Left ventricle myocardium superior (tissue), 1 donor: Measurements from ENCODE around the gene EBF3. TPM values are rescaled to one million over a fixed set of nuclear protein-coding genes. Genes with fewer than 3 reads are reported as not detected.
A peak's percentile ranks its signal among the peaks of the same experiment; 100 is the strongest.

Experiments
- ATAC-seq: fragments of 200-7000 bp; cut with Tn5 transposase; one replicate; pipeline ENCODE4 v1.9.1; 2020; ENCODE audit warnings: mild to moderate bottlenecking, moderate library complexity
- DNase-seq: peaks from one replicate; pipeline ENCODE4 v3.0.0-alpha.2; 2020
- intact Hi-C: fragments of 100-400 bp; cut with micrococcal nuclease; formaldehyde crosslinking; loops from one replicate; pipeline ENCODE4 v1.11.0; 2022
- total RNA-seq: library from RNA; stranded (reverse); fragmentation: NEBNext Ultra II Directional; extraction: Animal tissue kit (Norgen Biotek cat#: 25700); gene quantifications from one replicate; pipeline ENCODE4 v1.2.1, GENCODE V29; 2021
- donor health status: DM: no; HTN: yes; CAD: no; lungs with severe emphysema.

The EBF3 gene
- total RNA-seq, 1 donor from 2014 or later: 7.1 TPM

DNA sequence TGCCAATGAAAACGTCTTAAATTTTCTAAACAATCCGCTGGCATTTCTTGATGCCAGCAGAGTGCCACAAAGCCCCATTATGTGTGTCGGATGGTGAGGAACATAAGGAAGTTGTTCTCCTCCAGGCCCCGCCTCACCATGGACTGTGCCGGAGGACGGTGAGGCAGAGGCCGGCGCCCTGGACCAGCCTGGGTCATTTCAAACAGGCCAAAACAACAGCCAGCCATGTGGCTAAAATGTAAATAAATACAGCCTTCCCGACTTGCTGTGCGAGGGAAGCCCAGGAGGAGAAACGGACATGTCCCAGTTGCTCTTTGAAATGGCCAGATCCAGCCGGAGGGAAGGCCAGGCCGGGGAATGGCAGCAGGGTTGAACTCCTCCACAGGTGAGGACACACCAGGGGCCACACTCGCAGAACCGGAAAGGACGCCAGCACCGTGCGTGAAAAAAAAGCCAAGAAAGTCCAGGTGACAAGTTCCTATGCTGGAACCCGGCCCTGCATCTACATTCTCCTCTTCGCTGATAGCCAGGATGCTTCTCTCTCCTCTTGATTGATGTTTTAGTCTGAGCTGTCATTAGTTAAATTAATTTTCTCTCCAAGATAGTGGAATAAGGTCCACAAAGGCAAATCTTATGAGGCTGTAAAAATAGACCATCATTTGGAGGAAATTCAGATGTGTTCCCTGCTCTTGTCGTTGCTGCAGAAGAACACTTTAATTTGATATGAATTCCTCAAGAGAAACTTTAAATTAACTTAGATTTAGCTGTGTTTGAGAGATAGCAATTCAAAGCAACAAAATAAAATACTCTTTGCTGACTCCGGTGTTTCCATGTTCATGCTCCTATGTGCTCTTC, 64.6 kb downstream of the EBF3 start:
- peak; percentile 25 for ATAC-seq
- intact Hi-C loops: no loop called here
- DNase-seq: no peak

DNA sequence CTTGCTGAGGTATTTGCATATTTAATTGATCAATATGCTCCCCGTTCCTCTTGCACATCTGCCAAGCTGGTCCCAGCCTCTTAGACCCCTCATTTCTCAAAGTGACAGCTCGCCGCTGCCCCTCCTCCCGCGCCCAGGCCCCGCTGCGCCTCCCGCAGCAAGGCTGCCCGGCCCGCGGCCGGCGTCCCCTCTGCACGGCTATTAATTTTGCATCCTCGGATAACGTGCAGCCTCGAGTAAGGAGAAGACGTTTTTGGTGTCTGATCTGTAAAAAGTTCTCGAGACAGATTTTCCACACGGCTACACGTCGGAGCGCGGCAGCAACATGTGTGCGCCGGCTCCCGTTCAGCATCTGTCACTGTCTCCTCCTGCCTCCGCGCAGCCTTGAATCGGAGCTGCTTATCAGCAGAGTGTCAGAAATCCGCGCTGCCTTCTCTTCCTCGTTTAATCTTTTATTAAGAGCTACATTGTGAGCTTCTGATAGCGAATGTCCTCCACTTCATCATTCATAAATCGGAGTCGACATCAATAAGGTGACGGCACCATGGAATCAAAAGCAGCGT, 65.3 kb downstream of the EBF3 start:
- DNase-seq (no peak), ATAC-seq (no peak)
- intact Hi-C loops: no loop called here

DNA sequence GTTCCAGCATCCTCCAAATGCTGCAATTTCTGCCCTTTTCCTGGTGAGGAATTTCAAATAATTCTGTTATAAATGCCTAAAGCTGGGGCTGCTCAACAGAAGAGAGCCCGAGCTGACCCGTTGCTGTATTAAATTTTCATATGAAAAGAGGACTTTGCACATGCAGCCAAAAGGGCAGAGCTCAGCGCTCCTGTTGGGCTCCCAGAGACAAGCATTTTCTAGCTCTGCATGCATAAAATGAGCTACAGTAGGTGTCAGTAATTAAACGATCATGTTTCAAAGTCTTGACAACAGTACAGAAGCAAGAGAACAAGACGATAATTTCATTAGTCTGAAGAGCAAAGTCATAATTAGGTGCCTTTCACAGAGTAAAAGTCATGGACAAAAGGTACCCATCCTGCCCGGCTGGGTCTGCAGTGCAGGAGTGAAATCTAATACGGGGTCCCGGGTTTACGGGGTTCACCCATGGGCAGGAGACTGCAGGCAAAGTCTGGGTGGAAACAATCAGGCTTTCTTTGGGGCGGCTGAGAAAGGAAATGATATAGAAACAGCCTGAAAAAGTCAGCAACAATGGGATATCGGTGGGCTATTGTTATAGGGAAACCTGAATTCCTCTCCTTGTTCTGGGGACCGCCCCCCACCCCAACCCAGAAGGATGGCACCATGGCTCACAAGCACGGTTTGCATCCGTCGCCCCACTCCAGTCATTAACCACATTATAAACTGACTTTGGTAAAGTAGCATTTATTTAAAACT, 66.0 kb downstream of the EBF3 start:
- intact Hi-C loops: no loop called here
- ATAC-seq (no peak), DNase-seq (no peak)

DNA sequence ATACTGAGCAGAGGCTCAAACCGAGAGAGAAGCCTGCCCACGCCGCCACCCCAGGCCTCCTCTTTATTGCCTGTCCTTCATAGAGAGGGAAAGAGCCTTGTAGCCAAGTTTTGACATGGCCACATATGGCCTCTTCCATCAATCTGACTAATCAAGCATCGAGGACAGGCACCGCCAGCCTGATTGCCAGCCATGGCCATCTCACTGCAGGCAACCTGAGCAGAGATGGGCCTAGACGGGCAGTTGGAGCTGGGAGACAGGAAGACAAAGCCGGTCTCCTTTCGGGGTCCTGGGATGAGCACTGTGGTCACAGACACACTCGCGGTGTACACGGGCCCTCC, 67.2 kb downstream of the EBF3 start:
- intact Hi-C loops: no loop called here
- DNase-seq: no peak
- ATAC-seq: no peak

DNA sequence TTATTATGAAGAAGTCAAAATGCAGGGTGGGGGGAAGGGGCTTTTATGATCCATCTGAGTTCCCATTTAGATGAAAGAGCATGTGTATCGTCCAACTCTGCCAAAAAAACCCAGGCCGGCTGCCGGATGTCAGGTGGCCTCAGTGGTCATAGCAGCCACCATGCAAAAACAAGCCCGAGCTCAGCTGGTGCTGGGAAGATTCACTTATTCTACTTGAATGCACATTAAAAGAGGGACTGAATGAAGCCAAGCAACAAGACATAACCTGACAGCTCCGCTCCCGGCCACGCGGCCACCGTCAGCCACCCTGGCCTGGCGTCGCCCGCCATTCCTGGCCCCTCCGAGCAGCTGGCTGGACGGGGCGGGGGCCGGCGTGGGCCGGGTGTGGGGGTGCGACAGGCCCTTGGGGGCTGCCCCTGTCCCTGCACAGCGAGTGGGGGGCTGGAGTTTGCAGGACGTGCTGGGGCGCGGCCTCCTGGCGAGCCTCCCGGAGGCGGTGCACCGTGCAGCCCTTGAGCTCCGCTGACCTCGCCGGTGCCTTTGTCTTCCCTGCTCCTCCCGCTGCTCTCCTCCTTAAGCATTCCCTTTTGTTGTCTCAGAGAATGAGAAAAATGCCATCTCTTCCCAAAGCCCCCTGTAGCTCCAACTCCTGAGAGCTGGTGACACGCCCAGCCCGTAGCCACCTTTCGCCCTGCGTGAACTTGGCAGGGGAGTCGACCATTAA, 67.8 kb downstream of the EBF3 start:
- intact Hi-C loops: no loop called here
- no peak for ATAC-seq
- DNase-seq: no peak

DNA sequence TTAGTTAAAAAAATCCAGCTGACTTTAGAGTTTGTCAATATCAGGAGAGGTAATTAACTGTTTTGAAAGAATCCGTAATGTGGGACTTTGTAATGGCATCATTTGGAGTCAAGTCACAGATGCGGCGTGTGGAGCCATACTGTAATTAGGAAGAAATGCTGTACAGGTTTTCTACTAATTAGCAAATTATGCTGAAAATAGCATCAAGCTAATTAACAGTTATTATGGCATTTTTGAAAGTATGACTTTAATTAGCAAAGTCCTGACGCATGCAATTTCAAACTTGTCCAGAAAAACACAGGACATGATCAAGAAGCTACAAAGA, 68.3 kb downstream of the EBF3 start:
- intact Hi-C loops: no loop called here
- ATAC-seq (no peak), DNase-seq (no peak)

DNA sequence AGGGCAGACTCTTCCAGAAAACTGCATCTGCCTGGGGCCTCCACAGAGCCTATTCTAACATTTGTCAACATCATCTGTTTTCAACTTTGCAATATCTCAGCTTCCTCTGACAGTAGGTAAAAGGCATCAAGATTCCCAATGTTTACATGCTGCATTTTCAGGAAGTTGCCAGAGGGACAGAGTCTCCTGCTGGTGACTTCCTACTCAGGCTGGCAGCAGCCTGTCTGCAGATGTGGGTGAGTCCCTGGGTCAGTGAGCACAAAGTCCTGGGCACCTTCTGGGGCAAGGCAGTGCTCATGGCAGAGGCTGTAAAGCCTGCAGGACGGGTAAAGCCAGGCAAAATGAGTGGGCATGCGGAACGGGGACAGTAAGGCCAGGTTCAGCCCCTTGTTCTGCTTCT, 69.4 kb downstream of the EBF3 start:
- DNase-seq (no peak), ATAC-seq (no peak)
- intact Hi-C loops: no loop called here

DNA sequence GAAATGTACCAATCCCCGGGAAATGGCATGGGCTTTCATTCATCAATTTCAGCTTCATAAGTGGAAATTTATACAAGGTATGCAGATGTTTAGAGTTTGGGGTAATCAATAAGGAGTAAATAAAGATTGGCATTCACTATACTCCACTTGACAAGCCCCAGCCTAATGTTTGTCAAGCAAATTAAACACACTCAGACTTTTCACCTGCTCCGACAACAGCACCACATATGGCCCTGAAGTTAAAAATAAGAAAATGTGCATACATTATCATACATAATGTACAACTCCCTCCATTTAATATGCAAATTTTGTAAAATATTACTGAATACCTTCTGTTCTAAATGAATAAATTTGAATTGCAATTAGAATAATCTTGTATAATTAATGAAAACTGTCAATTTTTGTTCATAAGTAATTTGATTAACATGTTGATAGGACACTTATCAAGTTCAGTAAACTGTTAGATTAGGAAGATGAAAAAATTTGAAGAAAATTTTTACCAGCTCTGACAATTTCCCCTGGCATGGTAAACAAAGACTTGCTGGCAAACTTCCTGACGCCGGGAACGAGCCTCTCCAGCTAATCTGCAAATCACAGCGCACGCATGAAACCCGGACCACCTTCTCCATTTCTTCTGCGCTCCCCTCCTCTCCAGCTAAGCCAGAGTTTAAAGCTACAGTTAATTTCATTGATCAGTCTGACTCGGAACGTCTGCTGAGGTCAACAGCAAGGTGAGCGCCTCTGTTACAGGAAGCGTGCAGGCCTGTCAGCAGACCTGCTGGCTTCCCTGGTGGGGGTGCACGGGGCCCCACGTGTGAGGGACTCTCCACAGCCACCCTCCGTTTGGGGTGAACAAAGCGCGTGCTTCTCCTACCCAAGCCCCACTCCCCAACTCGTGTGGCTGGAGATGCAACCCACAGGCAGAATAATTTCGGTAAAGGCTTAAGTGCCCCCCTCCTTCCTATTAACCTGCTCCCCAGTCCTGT, 70.7 kb downstream of the EBF3 start:
- ATAC-seq: no peak
- intact Hi-C loops: no loop called here
- DNase-seq: no peak

DNA sequence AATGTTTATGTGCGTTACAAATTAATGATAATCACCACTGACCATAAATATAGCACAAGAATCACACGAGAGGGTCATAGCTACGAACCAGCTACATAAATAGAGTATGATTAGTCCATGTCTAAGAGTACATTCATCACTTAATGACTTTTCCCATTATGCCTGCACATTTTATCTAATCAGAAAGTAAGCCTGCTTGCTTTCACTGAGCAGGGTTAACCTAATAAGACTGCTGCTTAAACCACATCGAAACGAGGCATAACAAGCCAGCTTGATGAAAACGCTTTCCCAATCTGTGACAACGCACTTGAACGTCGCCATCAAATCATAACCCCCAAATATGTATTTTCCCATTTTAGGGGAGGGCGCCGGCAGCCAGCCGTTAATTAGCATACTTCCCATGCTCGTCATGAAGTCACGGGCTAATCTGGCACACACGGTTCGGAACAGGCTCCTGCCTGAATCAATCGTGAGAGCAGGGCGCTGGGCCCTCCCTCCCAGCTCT, 71.5 kb downstream of the EBF3 start:
- intact Hi-C loops: no loop called here
- DNase-seq (no peak), ATAC-seq (peak; percentile 60)

DNA sequence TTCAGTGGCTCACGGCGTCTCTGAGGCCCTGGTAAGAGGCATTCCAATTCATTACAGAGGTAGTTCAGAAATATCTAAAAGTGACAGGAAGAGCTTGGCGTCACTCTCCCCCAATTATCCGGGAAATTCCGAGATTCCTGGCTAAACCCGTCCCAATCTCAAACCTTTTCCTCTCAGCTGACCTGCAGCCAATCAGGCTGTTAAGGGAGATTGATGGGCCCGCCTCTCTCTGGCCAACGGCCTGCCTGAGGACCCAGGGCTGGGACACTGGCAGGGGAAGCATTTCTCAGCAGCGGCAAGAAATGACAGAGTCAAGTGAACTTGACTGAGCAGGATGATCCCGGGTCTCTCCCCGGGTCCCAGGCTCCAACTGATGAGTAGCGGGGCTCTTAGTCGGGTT, 72.3 kb downstream of the EBF3 start:
- intact Hi-C loops: no loop called here
- no peak for DNase-seq
- ATAC-seq: peak; percentile 53

DNA sequence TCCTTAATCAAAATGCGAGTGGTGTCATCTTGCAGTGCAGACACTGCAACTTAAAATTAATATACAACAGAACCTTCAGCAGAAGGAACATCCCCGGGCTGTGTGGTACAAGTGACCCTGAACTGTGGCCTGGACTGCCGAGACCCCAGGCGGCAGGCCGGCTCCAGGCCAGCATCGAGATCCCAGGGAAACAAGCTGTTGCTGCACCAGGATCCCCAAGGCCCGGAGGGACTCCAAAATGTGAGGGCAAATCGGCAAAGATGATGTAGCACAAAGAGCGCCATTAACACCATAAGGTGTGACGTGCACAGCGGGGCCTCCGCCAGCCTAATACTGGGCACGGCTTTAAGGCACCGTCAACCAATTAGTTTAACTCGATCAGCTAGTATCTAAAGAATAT, 73.9 kb downstream of the EBF3 start:
- intact Hi-C loops: no loop called here
- ATAC-seq: no peak
- no peak for DNase-seq

DNA sequence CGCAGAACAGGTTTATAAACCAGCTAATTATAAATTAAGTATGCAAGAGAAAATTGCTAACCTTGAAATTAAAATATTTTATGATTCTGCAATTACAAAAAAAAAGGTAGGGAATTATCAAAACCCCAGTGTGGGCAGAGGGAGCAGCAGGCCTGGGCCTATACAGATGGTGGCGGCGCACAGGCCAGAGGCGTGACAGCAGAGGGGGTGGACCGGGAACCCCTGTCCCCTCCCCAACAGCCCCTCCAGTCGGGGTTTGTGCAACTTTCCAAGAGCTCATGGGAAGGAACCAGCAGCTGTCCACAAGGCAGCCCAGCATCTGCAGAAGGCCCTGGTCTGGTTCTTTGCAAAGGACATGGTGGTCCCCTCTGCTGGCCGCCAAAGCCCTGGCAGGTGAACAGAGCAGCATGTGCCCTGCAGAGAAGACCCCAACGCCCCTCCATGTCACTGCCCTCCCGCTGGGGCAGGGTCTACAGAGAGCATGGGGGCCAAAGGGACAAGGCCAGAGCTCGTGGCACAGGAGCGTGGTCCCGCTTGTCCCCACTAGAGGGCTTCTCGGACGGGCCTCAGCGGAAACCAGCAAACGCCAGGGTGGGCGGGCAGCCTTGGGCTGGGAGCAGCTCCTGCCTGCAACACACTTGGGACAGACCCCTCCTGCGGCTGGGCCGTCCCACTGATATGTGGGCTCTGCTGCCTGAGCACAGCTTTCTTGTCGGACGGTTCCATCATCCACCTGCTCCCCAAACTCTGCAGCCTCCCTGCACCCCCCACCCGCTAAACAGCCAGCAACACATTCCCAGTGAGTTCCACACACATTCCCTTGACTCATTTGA, 75.1 kb downstream of the EBF3 start:
- peak; percentile 81 for DNase-seq
- peak; percentile 75 for ATAC-seq
- intact Hi-C loops: no loop called here

DNA sequence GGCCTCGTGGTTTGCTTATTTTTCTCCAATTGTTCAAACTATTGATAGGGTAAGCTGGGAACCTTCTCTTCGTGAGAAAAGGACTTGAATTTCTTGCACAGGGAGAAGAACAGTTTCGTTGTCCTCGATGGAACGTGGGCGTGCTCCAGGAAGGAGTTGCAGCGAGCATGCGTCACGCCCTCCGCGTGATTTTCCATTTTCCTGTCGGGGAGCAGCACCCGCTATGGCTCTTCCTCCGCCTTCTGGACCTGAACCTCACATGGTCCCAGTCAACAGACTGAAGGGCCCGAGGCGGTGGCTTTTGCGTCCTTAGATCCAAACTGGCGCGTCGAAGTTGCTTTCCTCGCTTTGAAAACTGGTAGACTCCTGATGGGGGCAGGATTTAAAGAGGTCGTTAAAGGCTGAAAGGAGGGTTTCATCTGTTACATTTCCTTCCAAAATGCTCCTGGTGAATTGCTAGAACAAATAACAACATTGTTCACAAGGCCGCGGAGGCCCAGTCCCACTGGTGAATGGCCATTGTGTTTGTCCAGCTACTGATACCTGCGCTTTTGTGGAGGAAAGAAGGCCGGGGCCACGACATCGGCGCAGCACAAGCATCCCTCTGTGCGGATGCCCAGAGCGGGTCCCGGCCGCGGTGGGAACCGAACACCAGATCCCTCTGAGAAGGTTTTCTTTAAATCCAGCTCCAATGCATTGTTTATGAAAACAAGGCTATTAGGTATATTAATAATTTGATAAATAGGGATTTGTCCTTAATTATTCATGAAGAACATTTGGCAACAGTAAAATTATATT, 75.9 kb downstream of the EBF3 start:
- no peak for ATAC-seq
- DNase-seq: no peak
- intact Hi-C loops: no loop called here

DNA sequence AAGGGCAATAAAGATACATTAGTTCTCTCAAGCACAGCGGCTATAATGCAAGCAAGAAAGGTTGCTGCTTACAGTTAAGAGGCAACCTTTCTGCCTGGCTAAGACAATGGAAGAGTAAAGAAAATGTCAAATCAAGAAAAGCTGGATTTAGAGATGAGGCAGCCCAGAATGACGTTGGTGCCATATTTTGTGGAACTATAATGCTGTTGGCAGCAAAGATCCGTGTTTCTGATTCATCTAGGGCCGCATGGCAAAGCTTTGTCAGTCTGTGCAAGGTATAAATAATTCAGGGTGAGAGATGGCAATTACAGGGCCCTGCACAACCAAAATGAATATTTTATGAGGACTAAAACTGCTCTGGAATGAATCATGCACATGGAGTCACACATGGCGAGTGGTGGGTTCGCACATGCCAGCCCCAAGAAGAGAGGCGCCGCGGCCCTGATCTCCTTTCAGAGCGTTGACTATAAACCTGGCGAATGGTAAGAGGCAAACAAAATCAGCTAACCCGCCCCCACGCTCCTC, 76.6 kb downstream of the EBF3 start:
- no peak for ATAC-seq
- DNase-seq: no peak
- intact Hi-C loops: no loop called here

DNA sequence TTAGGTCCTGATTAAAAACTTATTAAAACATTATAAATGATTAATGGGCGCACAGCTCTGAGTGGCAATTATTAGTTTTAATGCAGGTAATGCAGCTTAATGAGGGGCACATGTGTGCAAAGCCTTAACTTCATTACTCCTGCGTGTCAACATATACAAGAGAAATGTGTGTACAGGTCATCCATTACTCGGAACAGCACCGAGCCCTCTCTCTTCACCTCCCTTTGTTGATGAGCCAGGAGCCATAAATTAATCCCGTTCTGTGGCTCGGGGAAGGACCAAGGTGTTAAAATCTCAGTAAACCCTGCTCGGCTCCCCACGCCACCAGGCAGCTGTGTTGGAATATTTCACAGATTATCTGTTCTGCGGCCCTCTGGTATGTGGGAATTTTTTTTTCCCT, 77.8 kb downstream of the EBF3 start:
- ATAC-seq (no peak), DNase-seq (no peak)
- intact Hi-C loops: no loop called here

DNA sequence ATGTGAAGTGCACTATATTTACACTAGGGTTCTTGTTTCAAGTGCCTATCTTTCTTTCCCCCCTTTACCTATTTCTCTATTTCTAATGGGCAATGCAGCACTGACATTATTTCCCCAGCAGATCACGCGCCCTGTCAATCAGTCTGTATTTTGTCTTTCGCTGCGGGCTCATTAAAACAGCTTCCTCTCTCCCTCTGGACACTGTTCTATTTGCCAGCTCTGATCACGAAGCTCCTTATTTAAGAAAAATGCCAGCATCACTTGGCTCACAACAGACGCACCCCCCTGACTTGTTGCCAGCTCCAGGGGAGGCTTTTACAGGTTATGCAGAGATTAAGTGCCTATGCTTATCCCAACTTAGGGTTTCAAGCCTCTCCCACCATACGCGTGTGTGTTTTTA, 78.5 kb downstream of the EBF3 start:
- intact Hi-C loops: no loop called here
- ATAC-seq (no peak), DNase-seq (no peak)
